Effector CD8-positive, alpha-beta T cell (primary cell): ENCODE data around the gene CD27.
"Not testable (repeated sequence)": the region's sequence is repeated elsewhere in the genome, so short reads cannot be mapped to it uniquely, and the experiment has no call there.

ENCODE experiments used
- DNase-seq: peaks from one replicate; lab custom pipeline; 2025; lab: John Stamatoyannopoulos, UW
- total RNA-seq, 4 experiments: gene quantifications; one replicate each; lab custom pipeline; 2026; lab: John Stamatoyannopoulos, UW

Gene CD27
- total RNA-seq, result 25.4 to 101 (median 39.7) reads per million in 4 experiments

DNA sequence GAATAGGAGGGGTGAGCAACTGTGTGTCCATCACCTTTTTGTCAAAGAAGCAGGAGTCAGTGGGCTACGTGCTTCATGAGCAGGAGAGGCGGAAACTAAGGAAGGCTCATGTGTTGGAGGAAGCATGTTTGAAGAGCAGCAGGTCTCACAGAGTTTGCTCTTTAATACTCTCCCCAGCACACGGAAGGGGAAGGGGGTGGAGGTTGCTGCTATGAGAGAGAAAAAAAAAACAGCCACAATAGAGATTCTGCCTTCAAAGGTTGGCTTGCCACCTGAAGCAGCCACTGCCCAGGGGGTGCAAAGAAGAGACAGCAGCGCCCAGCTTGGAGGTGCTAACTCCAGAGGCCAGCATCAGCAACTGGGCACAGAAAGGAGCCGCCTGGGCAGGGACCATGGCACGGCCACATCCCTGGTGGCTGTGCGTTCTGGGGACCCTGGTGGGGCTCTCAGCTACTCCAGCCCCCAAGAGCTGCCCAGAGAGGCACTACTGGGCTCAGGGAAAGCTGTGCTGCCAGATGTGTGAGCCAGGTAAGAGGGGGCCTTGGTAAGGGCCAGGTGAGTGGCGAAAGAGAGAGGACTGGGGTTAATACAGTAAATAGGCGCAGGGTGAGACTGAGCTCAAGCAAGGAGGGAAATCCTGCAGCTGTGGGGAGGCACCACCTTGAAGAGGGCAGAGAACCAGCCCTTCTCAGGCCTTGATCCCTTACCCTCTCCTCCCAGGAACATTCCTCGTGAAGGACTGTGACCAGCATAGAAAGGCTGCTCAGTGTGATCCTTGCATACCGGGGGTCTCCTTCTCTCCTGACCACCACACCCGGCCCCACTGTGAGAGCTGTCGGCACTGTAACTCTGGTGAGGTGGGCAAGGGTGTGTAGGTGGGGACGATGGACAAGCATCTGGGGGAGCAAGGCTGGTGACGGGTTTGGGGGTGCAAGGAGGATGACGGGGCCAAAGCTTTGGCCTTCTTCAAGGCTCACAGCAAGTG, at the start of gene CD27:
TSS of gene CD27 (plus strand) at position 252 of the 985 bp plus-strand sequence. CDS start at position 393, 141 bp downstream.
- DNase-seq, result no peak

DNA sequence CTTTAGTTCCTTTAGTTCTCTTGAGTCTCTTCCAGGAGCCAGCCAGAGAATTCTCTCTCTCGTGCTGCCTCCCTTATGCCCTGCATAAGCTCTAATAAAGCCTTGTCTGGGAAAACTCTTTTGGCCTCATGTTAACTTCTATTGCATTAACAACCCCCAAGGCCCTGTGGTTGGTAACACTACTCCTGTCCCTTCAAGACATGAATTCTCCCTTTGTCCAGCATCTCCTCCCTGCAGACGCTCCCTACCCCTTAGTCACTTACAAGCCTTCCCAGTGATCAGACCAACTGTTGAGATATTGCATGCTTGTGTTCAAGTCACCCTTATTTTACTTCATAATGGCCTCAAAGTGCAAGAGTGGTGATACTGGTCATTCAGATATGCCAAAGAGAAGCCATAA, 48.7 kb upstream of the CD27 start:
- no peak for DNase-seq

DNA sequence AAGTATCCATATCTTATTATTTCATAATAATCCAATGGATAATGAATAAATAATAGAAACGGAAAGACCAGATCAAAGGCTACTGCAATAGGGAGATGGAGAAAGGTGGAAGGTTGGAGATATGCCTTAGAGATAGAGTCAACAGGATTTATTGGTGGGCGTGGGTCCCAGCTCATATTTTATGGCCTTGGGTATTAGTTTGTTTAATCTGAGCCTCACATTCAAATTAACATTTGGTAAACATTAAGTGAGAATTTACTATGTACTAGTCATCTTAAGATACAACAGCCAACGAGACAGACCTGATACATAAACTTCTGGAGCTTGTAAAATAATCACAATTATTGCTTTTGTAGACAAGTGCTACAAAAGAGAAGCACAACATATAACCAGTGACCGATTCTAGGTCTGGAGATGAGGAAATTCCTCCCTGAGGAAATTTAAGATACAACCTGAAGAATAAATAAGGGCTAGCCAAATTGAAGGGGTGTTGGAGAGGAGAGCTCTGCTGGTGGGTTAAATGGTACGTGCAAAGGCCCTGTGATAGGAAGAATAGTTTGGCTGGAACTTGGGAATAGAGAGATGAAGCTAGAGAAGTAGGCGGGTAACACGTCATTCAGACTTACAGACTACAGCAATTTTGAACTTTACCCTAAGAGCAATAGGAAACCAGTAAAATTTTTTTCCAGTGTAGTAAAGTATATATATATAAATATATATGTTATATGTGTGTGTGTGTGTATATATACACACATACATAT, 44.7 kb upstream of the CD27 start:
- no peak for DNase-seq

DNA sequence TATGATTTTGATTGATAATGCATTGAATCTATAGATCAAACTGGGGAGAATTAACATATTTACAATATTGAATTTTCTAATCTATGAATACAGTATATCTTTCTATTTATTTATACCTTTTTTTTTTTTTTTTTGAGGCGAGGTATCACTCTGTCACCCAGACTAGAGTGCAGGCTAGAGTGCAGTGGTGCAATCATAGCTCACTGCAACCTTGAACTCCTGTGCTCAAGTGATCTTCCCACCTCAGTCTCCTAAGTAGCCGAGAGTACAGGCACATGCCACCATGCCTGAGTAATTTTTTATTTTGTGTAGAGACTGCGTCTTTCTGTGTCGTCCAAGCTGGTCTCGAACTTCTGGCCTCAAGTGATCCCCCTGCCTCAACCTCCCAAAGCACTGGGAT, 40.4 kb upstream of the CD27 start:
- no peak for DNase-seq

DNA sequence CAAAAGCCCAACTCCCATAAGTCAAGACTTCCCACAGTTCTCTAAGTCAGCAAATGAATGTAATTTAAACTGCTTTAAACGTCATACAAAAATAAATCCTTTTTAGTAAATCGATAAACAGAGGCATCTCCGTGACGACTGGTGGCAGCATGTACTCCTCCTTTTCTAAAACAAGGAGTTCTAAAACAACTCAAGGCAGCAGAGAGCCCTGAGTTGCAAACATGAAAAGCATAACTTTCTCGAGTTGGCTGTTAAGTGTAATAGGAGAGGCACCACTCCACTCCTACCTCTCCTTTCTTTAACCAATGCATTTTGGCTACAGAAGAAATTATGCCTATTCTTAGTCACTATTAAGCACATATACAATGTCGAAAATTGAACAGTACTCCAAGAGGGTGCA, 38.8 kb upstream of the CD27 start:
- DNase-seq, result no peak

DNA sequence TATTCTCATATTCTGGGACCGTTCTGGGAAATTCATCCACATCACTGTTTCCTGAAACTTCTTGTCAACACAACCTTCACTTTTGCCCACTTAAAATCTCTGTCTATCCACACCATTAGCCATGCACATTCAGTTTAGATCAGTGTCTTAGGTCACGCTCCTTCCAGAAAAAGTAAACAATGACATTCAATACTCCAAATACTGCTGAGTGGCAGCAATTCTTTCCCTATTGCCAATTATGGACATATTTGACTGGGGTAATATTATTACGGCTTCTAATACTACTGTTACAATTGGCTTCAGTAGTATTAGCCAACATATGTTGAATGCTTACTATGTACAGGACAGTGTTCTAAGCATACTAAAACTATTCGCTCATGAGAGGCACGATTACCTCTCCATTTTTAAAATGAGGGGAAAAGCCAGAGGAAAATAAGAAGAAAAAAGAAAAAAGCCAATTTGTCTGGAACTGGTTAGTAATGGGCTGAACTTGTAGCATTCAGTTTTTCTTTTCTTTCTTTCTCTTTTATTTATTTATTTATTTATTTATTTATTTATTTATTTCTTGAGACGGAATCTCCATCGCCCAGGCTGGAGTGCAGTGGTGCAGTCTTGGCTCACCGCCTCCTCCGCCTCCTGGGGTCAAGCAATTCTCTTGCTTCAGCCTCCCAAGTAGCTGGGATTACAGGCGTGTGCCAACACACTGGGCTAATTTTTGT, 37.4 kb upstream of the CD27 start:
- no peak for DNase-seq

DNA sequence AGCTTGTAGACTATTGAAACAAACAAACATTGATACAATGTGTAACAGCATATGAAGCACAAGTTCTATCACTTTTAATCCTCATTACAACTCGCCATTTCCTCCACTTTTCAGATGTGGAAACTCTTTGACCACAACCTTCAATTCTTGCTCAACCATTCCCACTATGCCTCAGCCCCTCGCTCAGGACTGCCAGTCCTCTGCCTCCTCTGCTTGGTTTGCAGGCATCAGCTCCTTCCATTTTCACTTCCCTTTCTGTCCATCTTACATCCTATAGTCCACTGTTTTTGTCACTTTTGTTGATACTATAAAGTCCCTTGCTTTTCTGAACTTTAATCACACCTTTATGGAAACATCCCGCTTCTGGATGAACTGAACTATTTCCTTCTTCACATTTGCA, 28.2 kb upstream of the CD27 start:
- no peak for DNase-seq

DNA sequence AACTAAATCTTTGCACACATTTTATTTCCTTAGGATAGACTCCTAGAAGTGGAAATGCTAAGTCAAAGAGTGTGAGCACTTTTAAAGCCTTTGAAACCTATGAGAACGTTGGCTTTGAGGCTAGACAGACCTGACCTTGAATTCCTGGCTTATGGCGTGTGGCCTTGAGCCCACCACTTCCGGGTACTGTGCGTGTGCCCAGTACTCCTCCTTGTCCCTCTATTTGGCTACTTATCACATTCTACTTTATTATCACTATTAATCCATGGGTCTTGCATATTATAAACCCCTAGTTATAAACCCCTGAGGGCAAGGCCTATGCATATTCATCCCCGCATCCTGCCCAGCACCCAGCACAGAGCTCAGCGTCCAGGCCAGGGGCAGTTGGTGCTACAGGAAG, 26.0 kb upstream of the CD27 start:
- no peak for DNase-seq

DNA sequence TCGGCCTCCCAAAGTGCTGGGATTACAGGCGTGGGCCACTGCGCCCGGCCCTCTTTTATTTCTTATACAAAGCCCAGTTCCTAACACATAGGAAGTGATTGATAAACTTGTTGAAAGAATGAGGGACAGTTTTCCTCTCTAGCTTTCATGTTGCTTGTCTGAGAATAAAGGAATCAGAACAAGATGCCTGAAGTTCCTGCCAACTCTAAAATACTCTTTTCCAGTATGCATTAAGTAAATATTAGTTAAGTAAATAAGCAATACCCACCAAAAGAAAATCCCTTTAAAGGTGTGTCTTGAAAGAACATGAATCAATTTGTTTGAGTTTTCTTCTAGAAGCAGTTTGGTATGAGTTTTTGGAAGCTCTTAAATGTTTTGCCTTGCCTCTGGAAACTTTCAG, 24.4 kb upstream of the CD27 start:
- DNase-seq, result no peak

DNA sequence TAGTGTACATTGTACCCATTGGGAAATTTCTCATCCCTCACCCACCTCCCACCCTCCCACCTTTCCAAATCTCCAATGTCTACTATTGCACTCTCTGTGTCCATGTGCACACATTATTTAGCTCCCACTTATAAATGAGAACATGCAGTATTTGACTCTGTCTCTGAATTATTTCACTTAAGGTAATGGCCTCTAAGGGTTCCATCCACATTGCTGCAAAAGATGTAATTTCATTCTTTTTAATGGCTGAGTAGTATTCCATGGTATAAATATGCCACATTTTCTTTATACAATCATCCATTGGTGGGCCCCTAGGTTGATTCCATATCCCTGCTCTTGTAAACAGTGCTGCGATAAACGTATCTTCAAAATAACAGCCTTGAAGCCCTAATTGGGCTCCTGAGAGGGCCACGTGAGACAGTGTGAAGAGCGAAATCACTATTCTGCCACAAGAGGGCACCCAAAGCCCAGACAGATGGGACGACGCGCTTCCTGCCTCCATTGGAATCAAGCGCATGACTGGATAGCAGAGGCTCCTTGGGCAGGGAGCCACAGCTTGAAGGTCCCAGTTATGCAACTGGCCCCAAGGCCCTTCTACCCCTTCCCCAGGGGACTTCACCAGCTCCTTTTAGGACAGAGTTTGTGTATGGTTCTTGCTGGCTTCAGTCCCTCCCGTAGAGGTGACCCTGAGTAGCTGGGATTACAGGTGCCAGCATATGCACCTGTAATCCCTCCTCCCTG, 21.3 kb upstream of the CD27 start:
- DNase-seq, result peak; percentile 62

DNA sequence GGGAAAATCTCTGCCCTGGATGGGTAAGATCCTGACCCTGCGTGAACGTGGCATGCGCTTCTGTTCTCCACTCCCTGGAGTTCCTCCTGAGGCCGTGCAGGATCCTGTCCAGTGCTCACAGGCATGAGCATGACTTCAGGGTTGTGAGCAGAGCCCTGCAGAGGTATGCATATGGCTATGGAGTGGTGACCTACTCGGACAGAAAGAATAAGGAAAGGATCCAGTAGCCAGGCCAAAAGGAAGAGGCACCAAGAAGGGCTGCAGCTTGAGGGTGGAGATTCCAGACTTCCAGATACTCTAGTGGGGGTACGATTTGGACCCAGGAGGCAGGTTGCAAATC, 20.8 kb upstream of the CD27 start:
- no peak for DNase-seq

DNA sequence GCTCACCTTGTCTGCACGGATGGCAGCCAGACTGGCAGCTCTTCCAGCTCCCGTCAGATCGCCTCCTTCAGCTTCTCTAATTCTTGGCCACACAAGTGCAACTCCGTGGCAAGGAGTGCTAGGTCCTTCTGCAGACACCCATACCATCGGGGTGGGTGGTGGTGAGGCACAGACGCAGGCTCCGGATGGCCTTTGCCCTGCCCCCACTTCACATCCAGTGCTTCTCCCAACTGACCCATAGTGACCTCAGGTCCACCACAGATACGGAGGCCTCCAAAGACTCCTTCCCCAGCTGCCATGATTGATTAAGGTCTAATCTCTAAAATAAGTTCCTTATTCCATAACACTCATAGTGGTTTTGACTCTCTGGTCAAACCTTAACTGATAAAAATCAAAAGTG, 19.9 kb upstream of the CD27 start:
- no peak for DNase-seq

DNA sequence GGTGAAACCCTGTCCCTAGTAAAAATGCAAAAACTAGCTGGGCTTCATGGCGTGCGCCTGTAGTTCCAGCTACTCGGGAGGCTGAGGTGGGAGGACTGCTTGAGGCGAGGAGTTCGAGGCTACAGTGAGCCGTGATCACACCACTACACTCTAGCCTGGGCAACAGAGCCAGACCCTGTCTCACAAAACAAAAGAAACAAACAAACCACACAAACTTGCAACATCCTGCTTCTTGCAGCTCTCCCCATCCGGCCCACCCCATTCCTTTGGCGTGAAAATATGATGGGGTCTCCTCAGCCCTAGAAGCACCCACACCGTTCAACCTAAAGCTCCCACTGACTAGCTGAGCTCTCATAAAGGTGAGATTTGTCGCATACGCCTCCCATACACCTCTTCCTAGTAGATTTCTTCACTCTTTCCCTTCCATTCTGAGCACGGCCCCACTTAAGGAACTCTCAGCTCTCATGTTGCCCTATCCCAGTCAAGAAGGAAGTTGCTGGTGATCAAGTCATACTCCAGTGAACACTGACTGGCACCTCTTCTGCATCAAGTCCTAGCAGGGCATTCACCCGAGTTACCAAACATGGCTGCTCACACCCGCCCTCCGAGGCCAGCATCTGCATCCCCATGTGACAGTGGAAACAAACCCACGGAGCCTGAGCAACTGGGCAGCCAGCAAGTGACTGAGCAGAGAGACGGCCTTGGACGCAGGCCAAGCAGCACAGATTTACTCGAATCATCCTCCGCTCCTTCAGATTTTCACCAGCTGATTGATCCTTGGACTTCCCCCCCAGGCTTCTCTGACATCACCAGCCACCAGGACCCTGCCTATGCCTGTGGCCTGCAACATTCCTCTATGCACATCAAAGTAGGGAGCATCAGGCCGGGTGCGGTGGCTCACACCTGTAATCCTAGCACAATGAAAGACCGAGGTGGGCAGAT, 18.9 kb upstream of the CD27 start:
- DNase-seq, result no peak

DNA sequence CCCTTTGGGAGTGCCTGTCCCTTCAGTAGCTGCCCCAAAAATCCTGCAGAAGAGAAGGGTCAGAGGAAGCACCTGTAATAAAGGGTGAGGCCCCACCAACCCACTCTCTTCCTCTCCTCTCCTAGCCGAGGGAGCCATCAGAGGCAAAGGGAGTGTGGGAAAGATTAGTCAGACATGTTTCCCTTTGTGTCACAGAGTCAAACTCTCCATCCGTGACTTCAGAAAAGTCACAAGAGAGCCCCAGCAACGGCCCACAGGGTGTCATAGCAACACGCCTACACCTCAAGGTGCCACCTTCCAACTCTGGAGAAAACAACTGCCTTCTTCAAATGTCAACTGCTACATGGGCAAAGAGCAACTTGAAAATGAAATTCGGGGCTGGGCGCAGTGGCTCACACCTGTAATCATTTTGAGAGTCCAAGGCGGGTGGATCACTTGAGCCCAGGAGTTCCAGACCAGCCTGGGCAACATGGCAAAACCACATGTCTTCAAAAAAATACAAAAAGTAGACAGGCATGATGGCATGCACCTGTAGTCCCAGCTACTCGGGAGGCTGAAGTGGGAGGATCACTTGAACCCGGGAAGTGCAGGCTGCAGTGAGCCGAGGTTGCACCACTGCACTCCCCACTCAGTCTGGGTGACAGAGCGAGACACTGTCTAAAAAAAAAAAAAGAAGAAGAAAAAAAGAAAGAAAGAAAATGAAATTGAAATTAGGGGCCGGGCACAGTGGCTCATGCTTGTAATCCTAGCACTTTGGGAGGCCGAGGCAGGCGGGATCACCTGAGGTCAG, 17.7 kb upstream of the CD27 start:
- peak; percentile 63 for DNase-seq

DNA sequence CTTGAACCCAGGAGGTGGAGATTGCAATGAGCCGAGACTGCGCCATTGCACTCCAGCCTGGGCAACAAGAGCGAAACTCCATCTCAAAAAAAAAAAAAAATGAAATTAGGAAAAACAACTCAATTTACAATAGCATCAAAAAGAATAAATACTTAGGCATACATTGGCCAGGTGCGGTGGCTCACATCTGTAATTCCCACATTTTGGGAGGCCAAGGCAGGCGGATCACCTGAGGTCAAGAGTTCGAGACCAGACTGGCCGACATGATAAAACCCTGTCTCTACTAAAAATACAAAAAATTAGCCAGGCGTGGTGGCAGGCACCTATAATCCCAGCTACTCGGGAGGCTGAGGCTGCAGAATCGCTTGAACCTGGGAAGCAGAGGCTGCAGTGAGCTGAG, 17.0 kb upstream of the CD27 start:
- not testable (repeated sequence) for DNase-seq

DNA sequence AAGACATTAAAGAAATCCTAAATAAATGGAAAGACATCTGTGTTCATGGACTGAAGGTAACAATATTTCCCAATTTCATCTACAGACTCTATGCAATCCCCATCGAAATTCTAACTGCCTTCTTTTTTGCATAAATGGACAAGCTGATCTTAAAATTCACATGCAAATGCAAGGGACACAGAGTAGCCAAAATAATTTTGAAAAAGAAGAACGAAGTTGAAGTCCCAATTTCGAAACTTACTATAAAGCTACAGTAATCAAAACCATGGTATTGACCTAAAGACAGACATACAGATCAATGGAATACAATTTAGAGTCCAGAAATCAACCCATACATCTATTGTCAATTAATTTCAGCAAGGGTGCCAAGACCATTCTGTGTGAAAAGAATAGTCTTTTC, 16.4 kb upstream of the CD27 start:
- DNase-seq, result no peak

DNA sequence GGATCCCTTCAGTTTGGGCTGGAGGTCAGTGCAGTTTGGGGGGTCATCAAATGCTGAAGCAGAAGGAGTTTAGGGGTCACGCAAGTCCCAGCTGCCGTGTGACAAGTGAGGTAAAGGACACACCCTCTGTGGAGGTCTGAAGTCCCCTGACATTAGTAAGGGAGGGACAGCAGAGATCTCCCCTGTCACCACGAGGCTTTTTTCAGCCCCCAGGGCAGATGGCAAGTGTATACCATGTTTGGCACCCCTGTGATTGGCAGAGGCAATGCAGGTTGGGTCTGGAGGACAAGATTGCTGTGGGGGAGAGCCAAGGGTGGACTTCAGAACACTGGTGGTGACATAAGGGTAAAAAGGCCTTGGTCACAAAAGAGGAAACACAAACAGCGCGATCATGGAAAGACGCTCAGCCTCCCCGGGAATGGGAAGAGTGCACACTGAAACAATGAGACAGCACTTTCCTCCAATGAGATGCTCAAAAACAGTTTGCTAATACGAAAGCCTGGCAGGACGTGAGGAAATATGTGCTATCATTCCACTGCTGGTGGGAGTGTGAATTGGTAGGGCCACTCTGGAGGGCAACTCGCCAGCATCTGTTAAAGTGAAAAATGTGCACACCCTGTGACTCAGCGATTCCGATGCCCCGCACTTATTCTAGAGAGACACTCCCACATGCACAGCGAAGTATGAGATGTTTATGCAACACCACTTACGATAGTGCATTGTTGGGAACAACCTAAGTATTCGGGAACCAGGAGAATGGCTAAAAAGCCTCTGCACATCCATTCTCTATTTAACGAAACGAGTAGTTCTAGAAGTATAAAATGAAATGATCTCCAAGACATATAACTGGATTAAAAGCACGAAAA, 14.4 kb upstream of the CD27 start:
- DNase-seq, result no peak

DNA sequence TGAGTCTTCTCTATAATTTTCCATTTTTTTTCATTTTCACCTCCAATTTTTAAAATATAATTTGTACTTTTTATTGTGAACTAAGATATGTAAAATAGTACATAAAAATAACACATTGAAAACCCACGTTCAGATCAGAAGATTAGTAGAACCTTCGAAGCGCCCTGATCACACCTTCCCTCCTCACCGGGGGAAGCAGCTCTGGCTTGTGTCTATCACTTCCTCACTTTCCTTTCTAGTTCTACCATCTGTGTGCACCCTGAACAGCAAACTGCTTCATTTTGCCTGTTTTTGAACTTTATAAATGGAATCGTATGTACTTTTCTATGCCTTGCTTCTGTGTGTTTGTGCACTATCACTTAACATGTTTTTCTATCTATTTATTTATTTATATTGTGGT, 11.8 kb upstream of the CD27 start:
- DNase-seq, result no peak
